Transverse colon (tissue), 3 donors: ENCODE measurements around the gene AGTPBP1.

Source experiments
- CTCF ChIP-seq, 5 experiments: fragments of 200-600 bp in 3 of 5; fragments of 450-650 bp in 2 of 5; sonication (generic) in 3 of 5; IDR thresholded peaks; 1 replicate in 2 of 5; 2 replicates in 3 of 5; pipeline ENCODE4 v1.5.1; 2016 to 2017; ENCODE audit warnings: antibody characterized with exemption in 5 of 5, inconsistent platforms in 3 of 5, mild to moderate bottlenecking in 2 of 5, moderate library complexity in 1 of 5
- EP300 ChIP-seq: sonication (generic); formaldehyde crosslinking; IDR thresholded peaks from one replicate; pipeline ENCODE4 v1.6.1; 2017; ENCODE audit warnings: antibody characterized with exemption, low read depth

DNA sequence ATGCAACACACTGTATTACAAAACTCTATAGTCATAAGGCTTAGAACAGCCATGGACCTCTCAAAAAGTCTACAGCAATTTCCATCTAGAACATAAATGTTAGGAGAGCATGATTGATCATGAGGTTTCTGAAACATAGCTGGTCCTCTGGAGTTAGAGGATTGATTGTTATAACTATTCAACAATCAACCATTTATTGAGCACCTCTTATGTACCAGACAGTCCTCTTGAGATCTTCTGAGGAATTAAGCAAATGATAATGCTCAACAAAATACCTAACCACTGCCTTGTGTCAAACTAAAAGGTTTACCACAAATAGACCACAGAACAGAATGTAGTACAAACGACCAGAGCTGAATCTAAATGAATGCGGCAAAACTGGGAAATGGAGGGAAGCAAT, 3.4 kb upstream of the AGTPBP1 start:
- TF ChIP-seq CTCF (IDR thresholded peaks at IDR 0.05) (no peak), EP300 (no peak)
